Prostate gland (tissue), 2 donors: Measurements from ENCODE around the gene LMLN.

Experiments
- POLR2A ChIP-seq: fragments of 450-650 bp; IDR thresholded peaks from one replicate; pipeline ENCODE4 v1.6.1; 2016; ENCODE audit warnings: antibody characterized with exemption, mild to moderate bottlenecking
- POLR2AphosphoS5 ChIP-seq: sonication (generic); formaldehyde crosslinking; IDR thresholded peaks from one replicate; pipeline ENCODE4 v1.6.1; 2017; ENCODE audit warnings: antibody characterized with exemption
- TF ChIP-seq, protein P1 (sequence below), 4 experiments: fragments of 200-600 bp in 2 of 4; fragments of 450-650 bp in 2 of 4; sonication (generic) in 2 of 4; IDR thresholded peaks; 1 replicate in 3 of 4; 2 replicates in 1 of 4; pipeline ENCODE4 v1.5.1; 2016 to 2019; ENCODE audit warnings: antibody characterized with exemption in 4 of 4, mild to moderate bottlenecking in 2 of 4, moderate library complexity in 2 of 4

GRCh38 chr3:198065897-198066296 is 105.9 kb downstream of the LMLN start:
- TF ChIP-seq, protein P1, sequence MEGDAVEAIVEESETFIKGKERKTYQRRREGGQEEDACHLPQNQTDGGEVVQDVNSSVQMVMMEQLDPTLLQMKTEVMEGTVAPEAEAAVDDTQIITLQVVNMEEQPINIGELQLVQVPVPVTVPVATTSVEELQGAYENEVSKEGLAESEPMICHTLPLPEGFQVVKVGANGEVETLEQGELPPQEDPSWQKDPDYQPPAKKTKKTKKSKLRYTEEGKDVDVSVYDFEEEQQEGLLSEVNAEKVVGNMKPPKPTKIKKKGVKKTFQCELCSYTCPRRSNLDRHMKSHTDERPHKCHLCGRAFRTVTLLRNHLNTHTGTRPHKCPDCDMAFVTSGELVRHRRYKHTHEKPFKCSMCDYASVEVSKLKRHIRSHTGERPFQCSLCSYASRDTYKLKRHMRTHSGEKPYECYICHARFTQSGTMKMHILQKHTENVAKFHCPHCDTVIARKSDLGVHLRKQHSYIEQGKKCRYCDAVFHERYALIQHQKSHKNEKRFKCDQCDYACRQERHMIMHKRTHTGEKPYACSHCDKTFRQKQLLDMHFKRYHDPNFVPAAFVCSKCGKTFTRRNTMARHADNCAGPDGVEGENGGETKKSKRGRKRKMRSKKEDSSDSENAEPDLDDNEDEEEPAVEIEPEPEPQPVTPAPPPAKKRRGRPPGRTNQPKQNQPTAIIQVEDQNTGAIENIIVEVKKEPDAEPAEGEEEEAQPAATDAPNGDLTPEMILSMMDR (IDR thresholded peaks at IDR 0.05): no peak
- TF ChIP-seq POLR2A (no peak), POLR2AphosphoS5 (no peak)
